K562 (cell line): ENCODE results near the gene DOCK4. TPM values are rescaled to one million over a fixed set of nuclear protein-coding genes. Genes with fewer than 3 reads are reported as not detected.

Experiments
- ATAC-seq: fragments of 200-7000 bp; cut with Tn5 transposase; 3 replicates; pipeline ENCODE4 v1.9.1; 2020; ENCODE audit warnings: moderate library complexity
- BruUV-seq: library from RNA; stranded (reverse); fragments of 400-500 nt; replicated peaks from 2 replicates; lab custom pipeline; 2021; lab: Mats Ljungman, UMichigan
- CTCF ChIA-PET: fragments of 300-600 bp; formaldehyde crosslinking; extraction: SDS; loops from one replicate; lab custom pipeline; 2021; ENCODE audit warnings: low intra/inter-chr PET ratio; lab: Yijun Ruan, JAX
- POLR2A ChIA-PET: fragments of 300-600, 350-650 bp; sonication (Branson Sonifier 250); formaldehyde crosslinking; extraction: SDS; loops from one replicate; lab custom pipeline; 2021; ENCODE audit warnings: antibody characterized with exemption, inconsistent platforms; lab: Yijun Ruan, JAX
- DNase-seq, 4 experiments: peaks; one replicate each; pipeline versions ENCODE4 v3.0.0 to v3.0.0-alpha.2; 2011 to 2018; ENCODE audit warnings: low spot score in 3 of 4, mixed read lengths in 3 of 4; ENCODE audit errors: extremely low read depth in 1 of 4
- FAIRE-seq: peaks from 2 replicates; lab custom pipeline; 2011; peaks lifted over from hg19 to GRCh38; lab: Jason Lieb, UNC
- H2AFZ ChIP-seq: 2 replicates; pipeline ENCODE4 v1.6.0; 2011; ENCODE audit warnings: low read depth, low read length, control low read depth, inconsistent platforms
- H3K27ac ChIP-seq: fragments of 200-600 bp; 3 replicates; pipeline ENCODE4 v1.8.0; 2011; ENCODE audit warnings: low read depth, mild to moderate bottlenecking, control low read depth, inconsistent platforms, low read length, moderate library complexity, mixed read lengths; ENCODE audit errors: extremely low read depth
- H3K27me3 ChIP-seq, 2 experiments: fragments of 300-600 bp in 1 of 2; 2 replicates in 1 of 2; 3 replicates in 1 of 2; pipeline versions ENCODE4 v1.6.0 to v1.8.0; 2011; ENCODE audit warnings: inconsistent platforms in 2 of 2, low read length in 2 of 2, mild to moderate bottlenecking in 1 of 2, mixed read lengths in 1 of 2, moderate library complexity in 1 of 2; ENCODE audit not compliant: control insufficient read depth in 2 of 2, insufficient read depth in 2 of 2
- H3K36me3 ChIP-seq: fragments of 300-600 bp; 3 replicates; pipeline ENCODE4 v1.8.0; 2011; ENCODE audit warnings: mild to moderate bottlenecking, low read length, inconsistent platforms; ENCODE audit not compliant: control insufficient read depth, insufficient read depth
- H3K4me1 ChIP-seq, 2 experiments: fragments of 200-600 bp in 1 of 2; replicated peaks in 1 of 2; 2 replicates in 1 of 2; 3 replicates in 1 of 2; pipeline versions ENCODE4 v1.5.1 to v1.8.0; 2011; ENCODE audit warnings: inconsistent platforms in 2 of 2, low read length in 2 of 2, mild to moderate bottlenecking in 1 of 2, mixed read lengths in 1 of 2, moderate library complexity in 1 of 2; ENCODE audit not compliant: control insufficient read depth in 2 of 2, insufficient read depth in 2 of 2
- H3K4me2 ChIP-seq: 2 replicates; pipeline ENCODE4 v1.6.1; 2011; ENCODE audit warnings: low read length, control low read depth, inconsistent platforms, mixed read lengths; ENCODE audit not compliant: insufficient read depth
- H3K4me3 ChIP-seq: fragments of 200-600 bp; sonication (generic), shearing (Covaris generic); 2 replicates; pipeline ENCODE4 v1.5.1; 2016; ENCODE audit warnings: control low read depth, inconsistent platforms
- H3K79me2 ChIP-seq: fragments of 200-600 bp; 3 replicates; pipeline ENCODE4 v1.8.0; 2011; ENCODE audit warnings: low read length, inconsistent platforms; ENCODE audit not compliant: control insufficient read depth, insufficient read depth
- H3K9ac ChIP-seq, 2 experiments: 2 replicates each; pipeline versions ENCODE4 v1.6.0 to v1.6.1; 2011; ENCODE audit warnings: low read depth in 2 of 2, low read length in 2 of 2, control low read depth in 1 of 2, inconsistent platforms in 1 of 2, mild to moderate bottlenecking in 1 of 2, mixed read lengths in 1 of 2; ENCODE audit not compliant: insufficient read depth in 1 of 2
- H3K9me1 ChIP-seq: one replicate; pipeline ENCODE4 v1.6.0; 2011; ENCODE audit warnings: inconsistent platforms, mild to moderate bottlenecking, low read length, moderate library complexity; ENCODE audit not compliant: control insufficient read depth, insufficient read depth
- H3K9me3 ChIP-seq: replicated peaks from 2 replicates; pipeline ENCODE4 v1.5.1; 2011; ENCODE audit warnings: low read depth, low read length, inconsistent platforms; ENCODE audit not compliant: control insufficient read depth, insufficient read depth
- H4K20me1 ChIP-seq: replicated peaks from 2 replicates; pipeline ENCODE4 v1.6.1; 2011; ENCODE audit warnings: low read length, inconsistent platforms, mixed read lengths; ENCODE audit not compliant: control insufficient read depth, insufficient read depth
- GABPA ChIP-seq: fragments of 200-800 bp; sonication (Bioruptor generic); conservative IDR thresholded peaks from 2 replicates; pipeline ENCODE4 v1.6.1; 2016; ENCODE audit warnings: low read depth, missing genetic modification characterization, missing compliant biosample characterization
- PRPF4 ChIP-seq: fragments of 200-400 bp; formaldehyde crosslinking; IDR thresholded peaks from one replicate; pipeline ENCODE4 v1.6.1; 2017; ENCODE audit warnings: low read length, low read depth, mild to moderate bottlenecking; ENCODE audit not compliant: insufficient read depth, poor library complexity, severe bottlenecking
- TAF9B ChIP-seq: fragments of 450-650 bp; IDR thresholded peaks from 2 replicates; pipeline ENCODE4 v1.6.1; 2018; ENCODE audit warnings: mild to moderate bottlenecking; ENCODE audit not compliant: partially characterized antibody
- ZBTB40 ChIP-seq, 2 experiments: fragments of 450-650 bp in 1 of 2; sonication (generic) in 1 of 2; formaldehyde crosslinking in 1 of 2; IDR thresholded peaks; 2 replicates each; pipeline versions ENCODE4 v1.7.1 to v1.9.0; 2016 to 2022; ENCODE audit warnings: inconsistent platforms in 1 of 2, mild to moderate bottlenecking in 1 of 2, missing genetic modification reagents in 1 of 2
- WGBS: fragments of 100-300 bp; shearing (Covaris generic); methylation state at CpG from one replicate; pipeline ENCODE4 v1.1.6; 2016; ENCODE audit warnings: low coverage, mixed read lengths; ENCODE audit not compliant: insufficient coverage; ENCODE audit errors: missing lambda C conversion rate; 5-methylcytosine and 5-hydroxymethylcytosine counted together
- in situ Hi-C: fragments of 300-500 bp; cut with MboI; formaldehyde crosslinking; loops from 4 replicates; pipeline ENCODE4 v1.15.0; 2018; ENCODE audit warnings: inconsistent platforms, mixed read lengths
- intact Hi-C: fragments of 100-400 bp; cut with micrococcal nuclease; formaldehyde crosslinking; loops from 2 replicates; pipeline ENCODE4 v1.14.2; 2022
- polyA plus RNA-seq, 8 experiments: library from polyadenylated mRNA; depleted of rRNA in 4 of 8; stranded (reverse) in 5 of 8; unstranded in 3 of 8; fragments of >200 nt; fragmentation: Nextera tagmentation in 2 of 8; fragmentation: Illumina TruSeq in 1 of 8; extraction: Ambion mirVana in 2 of 8; extraction: Trizol in 1 of 8; gene quantifications; 2 replicates each; pipeline versions ENCODE4 v1.2.1 to v1.2.3, GENCODE V29; 2011 to 2014; ENCODE audit warnings: inconsistent platforms in 1 of 8, missing spikeins in 1 of 8
- total RNA-seq, 7 experiments: library from RNA; depleted of rRNA in 6 of 7; stranded (reverse); fragments of >200 nt in 6 of 7; fragmentation: Illumina TruSeq in 2 of 7; extraction: Trizol in 2 of 7; gene quantifications; 2 replicates each; pipeline versions ENCODE4 v1.2.1 to v1.2.3, GENCODE V29; 2011 to 2021; ENCODE audit warnings: low replicate concordance in 1 of 7
- TF ChIP-seq, protein P1 (sequence below): sonication (generic); formaldehyde crosslinking; IDR thresholded peaks from 2 replicates; pipeline ENCODE4 v1.8.0; 2022; ENCODE audit warnings: mild to moderate bottlenecking, missing genetic modification reagents, borderline replicate concordance

Gene DOCK4
- total and polyA plus RNA-seq, 9 of the 15 experiments (the other 6 are each of a cell fraction or from before 2014, with no cell fraction given), result 0.42 to 5.7 (median 2.3) TPM

- POLR2A ChIA-PET, result no interaction called here
- in situ Hi-C loops, result no loop called here
- DNase-seq (no peak), ATAC-seq (peak; percentile 72), FAIRE-seq (peak; percentile 55)
- Histone ChIP-seq H3K9me1 (no peaks in the 10 kb centered on the region), H3K9me3 (no peaks in the 10 kb centered on the region), H3K27me3 (peaks cover 0 to 4% of the 10 kb centered on the region in 2 experiments; a peak in 2 of 5 replicates), H3K36me3 (no peaks in the 10 kb centered on the region), H3K4me3 (no peak overlapping the region), H4K20me1 (no peaks in the 10 kb centered on the region), H3K4me2 (no peak overlapping the region), H3K27ac (no peak overlapping the region), H3K4me1 (no peaks in the 10 kb centered on the region), H2AFZ (peak overlapping the region; percentile 25; the same call in 1 of the 2 replicates), H3K9ac (no peak overlapping the region)
- CTCF ChIA-PET, result no interaction called here
- no TSS peak for BruUV-seq
- 5% methylated on average over 5 of the region's 5 CpGs for WGBS
- intact Hi-C loops, result loop anchor here (10.0 kb wide), 1 partner anchor 557 kb away; no protein-coding TSS in a partner anchor
- TF ChIP-seq TAF9B (no peak), ZBTB40 (IDR thresholded peaks at IDR 0.05) (0 out of 2 replicates have a peak, but pooled peaks have one; percentile 30), ZBTB40 (CRISPR knock-in tag; IDR thresholded peaks at IDR 0.05) (no peak), PRPF4 (no peak), GABPA (tag) (peak; percentile 70)
- TF ChIP-seq, protein P1, sequence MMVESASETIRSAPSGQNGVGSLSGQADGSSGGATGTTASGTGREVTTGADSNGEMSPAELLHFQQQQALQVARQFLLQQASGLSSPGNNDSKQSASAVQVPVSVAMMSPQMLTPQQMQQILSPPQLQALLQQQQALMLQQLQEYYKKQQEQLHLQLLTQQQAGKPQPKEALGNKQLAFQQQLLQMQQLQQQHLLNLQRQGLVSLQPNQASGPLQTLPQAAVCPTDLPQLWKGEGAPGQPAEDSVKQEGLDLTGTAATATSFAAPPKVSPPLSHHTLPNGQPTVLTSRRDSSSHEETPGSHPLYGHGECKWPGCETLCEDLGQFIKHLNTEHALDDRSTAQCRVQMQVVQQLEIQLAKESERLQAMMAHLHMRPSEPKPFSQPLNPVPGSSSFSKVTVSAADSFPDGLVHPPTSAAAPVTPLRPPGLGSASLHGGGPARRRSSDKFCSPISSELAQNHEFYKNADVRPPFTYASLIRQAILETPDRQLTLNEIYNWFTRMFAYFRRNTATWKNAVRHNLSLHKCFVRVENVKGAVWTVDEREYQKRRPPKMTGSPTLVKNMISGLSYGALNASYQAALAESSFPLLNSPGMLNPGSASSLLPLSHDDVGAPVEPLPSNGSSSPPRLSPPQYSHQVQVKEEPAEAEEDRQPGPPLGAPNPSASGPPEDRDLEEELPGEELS (CRISPR knock-in tag), result no peak
- TF ChIP-seq, all 486 proteins: peak for 2
- no peaks in the 10 kb centered on the region for H3K79me2 ChIP-seq
Observed at GRCh38 chr7:111867348-111867931, 338.8 kb downstream of the DOCK4 start.
